Activated CD8-positive, alpha-beta memory T cell treated with anti-CD3 and anti-CD28 coated beads, Interleukin-2, amount 50 U/mL, for 24 hours (primary cell): ENCODE results near the gene PRPF4.
A peak's percentile ranks its signal among the peaks of the same experiment; 100 is the strongest.
"Not testable (repeated sequence)": the region's sequence is repeated elsewhere in the genome, so short reads cannot be mapped to it uniquely, and the experiment has no call there.

Experiments used
- DNase-seq: peaks from one replicate; pipeline ENCODE4 v3.0.0-alpha.2; 2020; ENCODE audit errors: extremely low read depth

Gene PRPF4

GRCh38 chr9:113275157-113276131 is at the start of gene PRPF4, which contains the start of gene CDC26:
TSS of gene PRPF4 (plus strand) at chr9:113275658. CDS start at chr9:113275744, 86 bp downstream.
TSS of gene CDC26 (minus strand) at chr9:113275572. CDS start at chr9:113272507, 3,065 bp downstream.
- peak; percentile 92 for DNase-seq

DNA sequence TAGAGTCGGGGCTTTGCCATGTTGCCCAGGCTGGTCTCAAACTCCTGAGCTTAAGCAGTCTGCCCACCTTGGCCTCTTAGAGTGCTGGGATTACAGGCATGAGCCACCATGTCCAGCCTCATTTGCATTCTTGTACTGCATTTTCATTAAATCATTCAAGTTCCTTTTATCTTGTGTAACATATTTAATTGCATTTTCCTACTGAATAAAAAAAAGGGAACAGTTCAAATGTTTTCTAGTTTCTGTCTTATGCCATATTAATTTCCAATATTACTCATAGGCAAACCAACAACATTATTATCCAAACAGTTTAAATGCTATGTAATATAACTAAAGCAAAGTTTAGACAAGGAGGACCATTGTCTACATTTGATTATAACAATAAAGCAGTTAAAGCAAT is 48.0 kb upstream of the PRPF4 start:
- DNase-seq = no peak

DNA sequence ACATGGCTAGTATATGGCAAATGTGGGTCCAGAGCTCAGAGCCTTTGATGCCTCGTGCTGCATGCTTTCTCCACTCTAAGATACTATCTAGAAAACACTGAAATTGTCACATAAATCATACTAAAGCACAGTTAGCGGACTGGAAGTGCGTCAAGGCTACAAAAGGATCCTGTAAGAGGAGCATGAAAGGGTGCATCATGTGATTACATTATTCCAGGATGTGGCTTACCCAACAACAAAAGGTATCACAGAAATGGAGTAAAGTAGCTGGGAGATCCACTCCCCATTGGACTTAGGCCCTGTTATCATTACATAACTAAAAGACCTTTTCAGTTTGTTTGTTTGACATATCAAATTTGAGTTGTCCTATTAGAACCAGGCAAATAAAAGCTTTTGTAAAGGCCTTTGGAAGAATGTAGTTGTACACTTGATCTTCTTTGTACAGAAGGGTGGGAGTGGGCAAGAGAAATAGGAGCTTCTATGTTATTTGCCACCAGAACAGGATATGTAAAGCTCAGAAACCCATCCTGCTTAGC is 47.3 kb upstream of the PRPF4 start:
- DNase-seq = no peak

DNA sequence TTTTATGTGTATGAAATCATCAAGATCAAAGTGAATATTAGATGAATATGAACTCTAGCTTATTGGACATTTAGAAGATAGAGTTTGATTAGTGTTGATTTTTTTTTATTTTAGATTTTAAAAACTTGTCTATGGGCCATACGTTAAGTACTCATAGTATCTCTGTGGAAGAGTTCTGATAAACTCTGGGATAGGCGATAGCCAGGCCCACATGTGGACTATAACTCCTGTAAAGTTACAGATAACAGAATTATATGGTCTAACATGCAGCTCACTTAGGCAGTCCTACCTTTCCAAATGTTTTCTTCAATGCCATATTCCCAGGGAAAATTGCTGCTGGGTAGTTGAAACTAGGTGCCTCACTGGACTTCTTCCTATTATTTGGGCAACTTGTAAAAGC is 43.8 kb upstream of the PRPF4 start:
- no peak for DNase-seq

DNA sequence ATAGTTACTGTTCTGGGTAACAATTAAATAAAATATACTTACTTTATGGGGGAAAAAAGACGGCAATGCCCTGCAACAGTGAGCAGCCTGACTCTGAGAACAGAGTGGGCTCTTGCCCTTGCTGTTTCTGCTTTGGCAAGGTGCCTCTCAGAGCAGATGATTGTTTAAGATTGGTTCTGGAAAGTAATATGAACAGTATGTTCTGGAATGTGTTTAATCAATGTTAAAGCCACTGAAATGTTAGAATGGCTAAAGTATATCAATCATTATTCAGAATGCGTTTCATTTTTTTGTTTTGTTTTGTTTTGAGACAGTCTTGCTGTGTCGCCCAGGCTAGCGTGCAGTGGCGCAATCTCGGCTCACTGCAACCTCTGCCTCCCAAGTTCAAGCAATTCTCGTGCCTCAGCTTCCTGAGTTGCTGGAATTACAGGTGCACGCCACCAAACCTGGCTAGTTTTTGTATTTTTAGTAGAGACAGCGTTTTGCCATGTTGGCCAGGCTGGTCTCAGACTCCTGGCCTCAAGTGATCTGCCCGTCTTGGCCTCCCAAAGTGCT is 39.7 kb upstream of the PRPF4 start:
- DNase-seq = not testable (repeated sequence)

DNA sequence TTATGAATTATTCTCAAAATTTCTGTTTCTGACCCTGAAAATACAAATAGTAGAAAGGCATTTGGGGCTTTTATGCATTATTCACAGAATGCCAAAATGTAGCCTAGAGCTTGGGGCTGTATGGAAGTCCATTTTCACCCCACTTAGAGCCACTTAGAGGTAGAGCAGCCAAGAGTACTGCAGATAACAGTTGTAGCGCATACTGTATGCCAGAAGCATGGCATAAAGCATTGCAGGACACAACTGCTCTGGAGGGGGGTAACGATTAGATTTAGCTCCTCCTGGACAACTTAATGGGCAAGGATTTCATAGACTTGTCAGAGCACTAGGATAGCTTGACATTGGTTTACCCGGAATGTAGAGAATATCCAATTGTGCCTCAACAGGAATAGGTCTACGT is 38.4 kb upstream of the PRPF4 start:
- no peak for DNase-seq

GRCh38 chr9:113238202-113238858 is 37.1 kb upstream of the PRPF4 start:
- no peak for DNase-seq

DNA sequence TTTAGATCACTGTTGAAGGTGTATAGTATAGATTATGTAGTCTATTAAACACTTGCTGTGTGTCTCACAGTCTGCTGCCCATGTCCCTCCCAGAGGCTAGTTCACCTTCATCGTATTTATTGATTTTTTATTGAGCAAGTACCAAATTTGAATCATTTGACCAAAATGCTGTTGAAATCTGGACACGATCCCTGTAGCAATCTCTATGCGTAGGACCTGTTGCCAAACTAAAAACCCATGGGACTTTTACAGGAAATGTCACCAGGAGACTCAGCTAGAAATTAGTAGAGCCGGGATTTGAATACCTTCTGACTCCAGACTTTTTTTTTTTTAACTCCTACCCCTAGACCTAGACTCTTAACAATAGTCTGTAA is 36.6 kb upstream of the PRPF4 start:
- no peak for DNase-seq

GRCh38 chr9:113241161-113241560 is 34.3 kb upstream of the PRPF4 start:
- no peak for DNase-seq

GRCh38 chr9:113244556-113244955 is 30.9 kb upstream of the PRPF4 start:
- DNase-seq = no peak

- DNase-seq = no peak
Measured at GRCh38 chr9:113245894-113246293, 29.6 kb upstream of the PRPF4 start.

- no peak for DNase-seq
Measured at GRCh38 chr9:113246928-113247327, 28.5 kb upstream of the PRPF4 start.

DNA sequence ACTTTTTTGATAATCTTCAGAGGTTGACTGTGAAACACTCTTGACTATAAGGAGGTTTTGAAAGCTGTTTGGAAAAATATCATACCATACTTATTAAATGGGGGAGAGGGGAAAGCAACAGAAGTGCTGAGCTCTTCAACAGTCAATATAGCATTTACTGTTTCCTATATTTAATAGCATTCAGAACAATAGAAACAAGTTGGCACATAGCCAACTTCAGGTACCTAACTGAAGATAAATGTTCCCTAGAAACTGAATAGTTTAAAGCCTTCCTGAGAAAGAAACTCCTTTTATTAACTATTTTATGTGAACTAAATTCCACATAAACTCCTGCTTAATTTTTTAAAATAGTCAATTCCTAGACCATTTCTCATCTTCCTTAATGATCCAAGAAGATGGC is 27.8 kb upstream of the PRPF4 start:
- DNase-seq = no peak

GRCh38 chr9:113249661-113250060 is 25.8 kb upstream of the PRPF4 start:
- DNase-seq = not testable (repeated sequence)

- DNase-seq = no peak
Measured at GRCh38 chr9:113250807-113251206, 24.7 kb upstream of the PRPF4 start.

- DNase-seq = no peak
Measured at GRCh38 chr9:113254991-113255390, 20.5 kb upstream of the PRPF4 start.

DNA sequence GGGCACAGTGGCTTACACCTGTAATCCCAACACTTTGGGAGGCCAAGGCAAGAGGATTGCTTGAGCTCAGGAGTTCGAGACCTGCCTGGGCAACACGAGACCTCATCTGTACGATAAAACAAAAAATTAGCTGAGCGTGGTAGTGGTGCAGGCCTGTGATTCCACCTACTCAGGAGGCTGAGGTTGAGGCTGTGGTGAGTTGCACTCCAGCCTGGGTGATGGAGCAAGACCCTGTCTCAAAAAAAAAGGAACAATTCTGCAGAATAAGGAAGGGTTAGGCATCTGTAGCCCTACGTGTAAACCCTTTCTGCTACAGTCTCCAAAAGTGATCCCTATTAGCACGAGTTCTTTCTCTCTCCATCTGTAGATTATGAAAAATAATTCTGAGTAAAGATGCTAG is 20.0 kb upstream of the PRPF4 start:
- DNase-seq = no peak

DNA sequence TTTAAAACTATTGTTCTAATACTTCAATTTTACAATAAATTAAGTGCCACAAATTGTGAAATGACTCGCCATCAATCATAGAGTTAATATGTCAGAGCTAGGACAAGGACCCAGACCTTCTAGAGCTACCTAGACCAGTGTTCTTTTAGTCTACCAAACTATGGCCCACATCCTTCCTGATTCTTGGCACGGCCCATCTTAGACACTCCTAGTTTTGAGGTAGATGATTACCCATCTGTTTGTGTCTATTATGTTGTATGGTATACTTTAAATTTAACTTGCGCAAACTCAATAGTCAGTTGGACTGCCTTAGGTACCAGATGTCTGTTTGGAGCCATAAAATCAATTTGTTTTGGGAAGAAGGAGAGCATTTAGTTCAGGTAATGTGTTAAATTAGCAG is 17.6 kb upstream of the PRPF4 start:
- DNase-seq = no peak

DNA sequence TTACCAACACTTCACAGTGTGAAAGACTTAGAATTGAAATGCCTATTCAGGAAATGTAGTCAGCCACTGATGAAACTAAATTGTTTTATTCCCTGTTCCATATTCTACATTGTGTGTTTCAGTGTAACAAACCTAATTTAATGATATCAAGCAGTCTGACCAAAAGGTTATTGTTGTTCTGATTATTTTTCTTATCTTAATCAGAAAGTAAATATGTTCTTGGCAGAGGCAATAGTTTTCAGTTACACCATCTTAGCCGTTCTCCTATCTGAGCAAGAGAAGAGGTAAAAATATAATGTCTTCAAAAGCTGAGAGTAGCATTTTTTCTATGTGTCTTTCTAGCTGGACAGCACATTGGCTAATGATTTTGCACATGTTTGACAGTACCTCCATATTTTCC is 17.2 kb upstream of the PRPF4 start:
- no peak for DNase-seq

- no peak for DNase-seq
Measured at GRCh38 chr9:113261917-113262671, 13.4 kb upstream of the PRPF4 start.

- no peak for DNase-seq
Measured at GRCh38 chr9:113266174-113266573, 9.3 kb upstream of the PRPF4 start.
